H9 (cell line): ENCODE data around the gene PTPN23. TPM values are rescaled to one million over a fixed set of nuclear protein-coding genes. Genes with fewer than 3 reads are reported as not detected.
A peak's percentile ranks its signal among the peaks of the same experiment; 100 is the strongest.

Source experiments
- DNase-seq: peaks from one replicate; pipeline ENCODE4 v3.0.0-alpha.2; 2017
- H2AFZ ChIP-seq: one replicate; pipeline ENCODE4 v1.6.1; 2013; ENCODE audit warnings: mild to moderate bottlenecking, low read length, control low read depth, moderate library complexity
- H2AK5ac ChIP-seq: 2 replicates; pipeline ENCODE4 v1.6.1; 2013; ENCODE audit warnings: low read length, control low read depth, mixed read lengths; ENCODE audit not compliant: insufficient read length
- H2BK120ac ChIP-seq: one replicate; pipeline ENCODE4 v1.6.1; 2013; ENCODE audit warnings: low read depth, mild to moderate bottlenecking, low read length, control low read depth, inconsistent platforms; ENCODE audit not compliant: poor library complexity, severe bottlenecking
- H2BK12ac ChIP-seq: 2 replicates; pipeline ENCODE4 v1.6.1; 2013; ENCODE audit warnings: low read length, control low read depth, mixed read lengths, low read depth; ENCODE audit not compliant: insufficient read length
- H2BK15ac ChIP-seq: 2 replicates; pipeline ENCODE4 v1.6.1; 2013; ENCODE audit warnings: low read depth, low read length, control low read depth
- H2BK20ac ChIP-seq: one replicate; pipeline ENCODE4 v1.6.1; 2013; ENCODE audit warnings: low read depth, mild to moderate bottlenecking, low read length, control low read depth, inconsistent platforms; ENCODE audit not compliant: poor library complexity, severe bottlenecking
- H2BK5ac ChIP-seq: 2 replicates; pipeline ENCODE4 v1.6.1; 2013; ENCODE audit warnings: low read length, control low read depth, mixed read lengths; ENCODE audit not compliant: insufficient read length
- H3K14ac ChIP-seq: 2 replicates; pipeline ENCODE4 v1.6.1; 2013; ENCODE audit warnings: low read length, control low read depth; ENCODE audit not compliant: insufficient read depth
- H3K18ac ChIP-seq: 2 replicates; pipeline ENCODE4 v1.6.1; 2013; ENCODE audit warnings: low read depth, mild to moderate bottlenecking, mixed read lengths, low read length, control low read depth; ENCODE audit not compliant: insufficient read length
- H3K23ac ChIP-seq: 2 replicates; pipeline ENCODE4 v1.6.1; 2013; ENCODE audit warnings: low read length, control low read depth, mixed read lengths, low read depth; ENCODE audit not compliant: insufficient read length
- H3K23me2 ChIP-seq: 2 replicates; pipeline ENCODE4 v1.6.1; 2013; ENCODE audit warnings: low read depth, mild to moderate bottlenecking, mixed read lengths, low read length, control low read depth; ENCODE audit not compliant: insufficient read length, poor library complexity, severe bottlenecking
- H3K27ac ChIP-seq: 2 replicates; pipeline ENCODE4 v1.5.1; 2013; ENCODE audit warnings: low read length, control low read depth, mixed read lengths, low read depth; ENCODE audit not compliant: insufficient read length
- H3K27me3 ChIP-seq: 2 replicates; pipeline ENCODE4 v1.6.1; 2013; ENCODE audit warnings: low read length, control low read depth, inconsistent platforms; ENCODE audit not compliant: insufficient read depth
- H3K4ac ChIP-seq: 2 replicates; pipeline ENCODE4 v1.6.1; 2013; ENCODE audit warnings: low read depth, mild to moderate bottlenecking, control low read depth, inconsistent platforms, low read length, moderate library complexity
- H3K4me1 ChIP-seq: 2 replicates; pipeline ENCODE4 v1.6.1; 2013; ENCODE audit warnings: low read length, control low read depth, inconsistent platforms; ENCODE audit not compliant: insufficient read depth
- H3K4me2 ChIP-seq: 2 replicates; pipeline ENCODE4 v1.6.1; 2013; ENCODE audit warnings: low read length, control low read depth, mixed read lengths; ENCODE audit not compliant: insufficient read length, insufficient read depth
- H3K56ac ChIP-seq: 2 replicates; pipeline ENCODE4 v1.6.1; 2013; ENCODE audit warnings: low read depth, mild to moderate bottlenecking, mixed read lengths, low read length, control low read depth; ENCODE audit not compliant: insufficient read length
- H3K79me1 ChIP-seq: 2 replicates; pipeline ENCODE4 v1.6.1; 2013; ENCODE audit warnings: low read depth, mild to moderate bottlenecking, moderate library complexity, low read length, control low read depth, inconsistent platforms; ENCODE audit not compliant: insufficient read depth, poor library complexity, severe bottlenecking
- H3K79me2 ChIP-seq: 2 replicates; pipeline ENCODE4 v1.6.1; 2013; ENCODE audit warnings: low read length, control low read depth, inconsistent platforms; ENCODE audit not compliant: insufficient read depth
- H3K9ac ChIP-seq: 2 replicates; pipeline ENCODE4 v1.6.1; 2013; ENCODE audit warnings: low read length, control low read depth, mixed read lengths; ENCODE audit not compliant: insufficient read length; ENCODE audit errors: extremely low read depth
- H3K9me3 ChIP-seq: one replicate; pipeline ENCODE4 v1.6.1; 2013; ENCODE audit warnings: low read depth, low read length, inconsistent platforms; ENCODE audit not compliant: control insufficient read depth
- H3T11ph ChIP-seq: one replicate; pipeline ENCODE4 v1.6.1; 2013; ENCODE audit warnings: mild to moderate bottlenecking, low read length, control low read depth, inconsistent platforms
- H4K20me1 ChIP-seq: one replicate; pipeline ENCODE4 v1.6.1; 2013; ENCODE audit not compliant: control insufficient read depth, insufficient read length, insufficient read depth
- H4K5ac ChIP-seq: 2 replicates; pipeline ENCODE4 v1.6.1; 2013; ENCODE audit warnings: low read depth, mild to moderate bottlenecking, mixed read lengths, low read length, control low read depth; ENCODE audit not compliant: insufficient read length
- H4K8ac ChIP-seq: replicated peaks from 2 replicates; pipeline ENCODE4 v1.6.1; 2013; ENCODE audit warnings: low read length, control low read depth, mixed read lengths, low read depth; ENCODE audit not compliant: insufficient read length
- H4K91ac ChIP-seq: 2 replicates; pipeline ENCODE4 v1.6.1; 2013; ENCODE audit warnings: low read depth, mild to moderate bottlenecking, moderate library complexity, mixed read lengths, low read length, control low read depth; ENCODE audit not compliant: insufficient read length
- H3K27ac Mint-ChIP-seq, 3 experiments: 2 replicates in 2 of 3; 3 replicates in 1 of 3; pipeline ENCODE4 v1.8.0; 2020 to 2021; ENCODE audit warnings: mixed read lengths in 3 of 3, mild to moderate bottlenecking in 1 of 3, moderate library complexity in 1 of 3
- H3K27me3 Mint-ChIP-seq: 2 replicates; pipeline ENCODE4 v1.8.0; 2021; ENCODE audit warnings: low read depth, mild to moderate bottlenecking, moderate library complexity, mixed read lengths
- H3K36me3 Mint-ChIP-seq, 3 experiments: 2 replicates in 2 of 3; 3 replicates in 1 of 3; pipeline ENCODE4 v1.8.0; 2020 to 2021; ENCODE audit warnings: low read depth in 3 of 3, mixed read lengths in 3 of 3; ENCODE audit not compliant: insufficient read depth in 1 of 3
- H3K4me1 Mint-ChIP-seq, 2 experiments: 2 replicates each; pipeline ENCODE4 v1.8.0; 2020; ENCODE audit warnings: mixed read lengths in 2 of 2
- H3K4me3 Mint-ChIP-seq, 2 experiments: 2 replicates in 1 of 2; 3 replicates in 1 of 2; pipeline ENCODE4 v1.8.0; 2020 to 2021; ENCODE audit warnings: mild to moderate bottlenecking in 2 of 2, mixed read lengths in 2 of 2, moderate library complexity in 1 of 2
- H3K9me3 Mint-ChIP-seq, 2 experiments: 2 replicates in 1 of 2; 3 replicates in 1 of 2; pipeline ENCODE4 v1.8.0; 2020; ENCODE audit warnings: mild to moderate bottlenecking in 2 of 2, mixed read lengths in 2 of 2, moderate library complexity in 1 of 2
- WGBS: extraction: QIAGEN DNeasy Blood & Tissue Kit; methylation state at CpG from one replicate; pipeline ENCODE4 v1.1.7; 2013; ENCODE audit warnings: missing lambda C conversion rate, low lambda C conversion rate, mixed read lengths; ENCODE audit not compliant: insufficient read length; ENCODE audit errors: extremely low coverage; 5-methylcytosine and 5-hydroxymethylcytosine counted together
- total RNA-seq: library from RNA; stranded (reverse); gene quantifications from 2 replicates; pipeline ENCODE4 v1.2.1, GENCODE V29; 2021
- TF ChIP-seq, protein P1 (sequence below): fragments of 200-600 bp; sonication (generic); conservative IDR thresholded peaks from 3 replicates; pipeline ENCODE4 v1.8.0; 2021; ENCODE audit warnings: antibody characterized with exemption, mild to moderate bottlenecking

PTPN23 gene
- total RNA-seq, 1 experiment from 2014 or later: 42.2 TPM

DNA sequence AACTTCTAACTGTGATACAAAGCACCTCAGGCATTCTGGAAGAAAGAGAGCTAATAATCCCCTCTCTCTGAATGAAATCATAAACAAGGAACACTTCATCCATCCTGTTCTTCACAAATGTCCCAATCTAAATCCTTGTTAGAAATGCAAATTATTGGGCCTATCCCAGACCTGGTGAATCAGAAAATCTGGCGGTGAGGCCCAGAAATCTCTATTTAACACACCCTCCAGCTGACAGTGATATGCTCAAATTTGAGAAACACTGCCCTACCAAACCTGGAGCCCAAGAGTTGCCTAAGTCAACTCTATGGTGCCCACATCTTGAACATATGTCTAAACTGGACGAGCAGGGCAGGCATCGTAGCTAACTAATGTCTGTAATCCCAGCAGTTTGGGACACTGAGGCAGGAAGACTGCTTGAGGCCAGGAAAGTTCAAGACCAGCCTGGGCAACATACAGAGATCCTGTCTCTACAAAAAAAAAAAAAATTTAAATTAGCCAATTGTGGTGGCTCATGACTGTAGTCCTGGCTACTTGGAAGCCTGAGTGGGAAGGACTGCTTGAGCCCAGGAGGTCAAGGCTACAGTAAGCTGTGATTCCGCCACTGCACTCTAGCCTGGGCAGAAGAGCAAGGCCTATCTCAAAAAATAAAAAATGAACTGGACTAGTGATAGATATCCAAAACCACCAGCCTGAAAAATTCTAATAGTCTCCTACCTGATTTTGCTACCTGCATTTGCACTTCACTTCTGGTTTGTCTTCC lies 71.8 kb downstream of the PTPN23 start:
- Mint-ChIP-seq H3K36me3 (peaks cover 4 to 10% (median 6%) of the 10 kb centered on the region in 3 experiments; a peak in 5 of 7 replicates), H3K4me3 (no peak overlapping the region), H3K27me3 (no peaks in the 10 kb centered on the region), H3K9me3 (no peaks in the 10 kb centered on the region), H3K4me1 (peaks cover 0 to 2% of the 10 kb centered on the region in 2 experiments; a peak in 1 of 4 replicates), H3K27ac (peak overlapping the region in 1 of 3 experiments; percentile 51; a peak in 1 of 7 replicates)
- Histone ChIP-seq H2BK20ac (no peak overlapping the region), H2BK120ac (no peak overlapping the region), H3K4me1 (no peaks in the 10 kb centered on the region), H2BK12ac (no peak overlapping the region), H3K23ac (no peak overlapping the region), H4K20me1 (no peaks in the 10 kb centered on the region), H3K23me2 (no peaks in the 10 kb centered on the region), H2AK5ac (no peak overlapping the region), H3K9me3 (no peaks in the 10 kb centered on the region), H2AFZ (no peak overlapping the region), H3K9ac (no peak overlapping the region), H3K4ac (no peak overlapping the region), H4K8ac (no peak overlapping the region), H3K14ac (no peak overlapping the region), H3K4me2 (no peak overlapping the region), H2BK15ac (no peak overlapping the region), H4K5ac (no peak overlapping the region), H3K27ac (no peak overlapping the region), H4K91ac (no peak overlapping the region), H3K79me1 (peaks cover 10% of the 10 kb centered on the region), H2BK5ac (no peak overlapping the region), H3K79me2 (peaks cover 1% of the 10 kb centered on the region; the same call in 1 of the 2 replicates), H3T11ph (no peak overlapping the region), H3K27me3 (no peaks in the 10 kb centered on the region), H3K56ac (no peak overlapping the region), H3K18ac (no peak overlapping the region)
- TF ChIP-seq, protein P1, sequence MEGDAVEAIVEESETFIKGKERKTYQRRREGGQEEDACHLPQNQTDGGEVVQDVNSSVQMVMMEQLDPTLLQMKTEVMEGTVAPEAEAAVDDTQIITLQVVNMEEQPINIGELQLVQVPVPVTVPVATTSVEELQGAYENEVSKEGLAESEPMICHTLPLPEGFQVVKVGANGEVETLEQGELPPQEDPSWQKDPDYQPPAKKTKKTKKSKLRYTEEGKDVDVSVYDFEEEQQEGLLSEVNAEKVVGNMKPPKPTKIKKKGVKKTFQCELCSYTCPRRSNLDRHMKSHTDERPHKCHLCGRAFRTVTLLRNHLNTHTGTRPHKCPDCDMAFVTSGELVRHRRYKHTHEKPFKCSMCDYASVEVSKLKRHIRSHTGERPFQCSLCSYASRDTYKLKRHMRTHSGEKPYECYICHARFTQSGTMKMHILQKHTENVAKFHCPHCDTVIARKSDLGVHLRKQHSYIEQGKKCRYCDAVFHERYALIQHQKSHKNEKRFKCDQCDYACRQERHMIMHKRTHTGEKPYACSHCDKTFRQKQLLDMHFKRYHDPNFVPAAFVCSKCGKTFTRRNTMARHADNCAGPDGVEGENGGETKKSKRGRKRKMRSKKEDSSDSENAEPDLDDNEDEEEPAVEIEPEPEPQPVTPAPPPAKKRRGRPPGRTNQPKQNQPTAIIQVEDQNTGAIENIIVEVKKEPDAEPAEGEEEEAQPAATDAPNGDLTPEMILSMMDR: no peak
- WGBS: no CpG with 5 or more reads among the region's 4 CpGs
- DNase-seq: no peak
